ENCODE results near the gene C19orf12. TPM values are rescaled to one million over a fixed set of nuclear protein-coding genes. Genes with fewer than 3 reads are reported as not detected.
A peak's percentile ranks its signal among the peaks of the same experiment; 100 is the strongest.
"Not testable (repeated sequence)": the region's sequence is repeated elsewhere in the genome, so short reads cannot be mapped to it uniquely, and the experiment has no call there.

Gene C19orf12
- total RNA-seq, 1 donor from 2014 or later, result 21.2 TPM

DNA sequence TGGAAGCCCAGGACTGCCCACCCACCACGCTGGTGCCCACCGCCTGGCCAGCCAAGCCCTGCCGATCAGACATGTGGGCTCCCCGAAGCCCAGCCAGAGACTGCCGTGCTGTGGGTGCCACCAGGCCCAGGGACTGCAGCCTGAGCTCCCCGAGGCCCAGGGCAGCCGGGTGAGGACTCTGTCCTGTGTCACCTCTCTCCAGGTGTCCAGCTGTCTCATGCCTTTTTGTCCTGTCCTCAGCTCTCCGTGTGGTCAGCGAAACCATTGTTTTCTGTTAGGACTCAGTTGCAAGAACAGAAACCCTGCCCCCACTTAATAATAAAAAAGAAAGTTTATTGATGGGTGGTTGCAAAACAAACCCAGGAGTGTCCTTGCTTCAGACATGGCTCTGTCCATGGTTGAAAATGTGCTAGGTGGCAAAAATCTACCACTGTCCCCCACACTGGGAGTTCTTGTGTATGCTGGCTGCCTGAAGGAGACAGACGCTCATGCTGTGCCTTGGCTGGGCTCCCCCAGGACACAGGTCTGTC lies 39.9 kb downstream of the C19orf12 start:
- DNase-seq, result no peak

DNA sequence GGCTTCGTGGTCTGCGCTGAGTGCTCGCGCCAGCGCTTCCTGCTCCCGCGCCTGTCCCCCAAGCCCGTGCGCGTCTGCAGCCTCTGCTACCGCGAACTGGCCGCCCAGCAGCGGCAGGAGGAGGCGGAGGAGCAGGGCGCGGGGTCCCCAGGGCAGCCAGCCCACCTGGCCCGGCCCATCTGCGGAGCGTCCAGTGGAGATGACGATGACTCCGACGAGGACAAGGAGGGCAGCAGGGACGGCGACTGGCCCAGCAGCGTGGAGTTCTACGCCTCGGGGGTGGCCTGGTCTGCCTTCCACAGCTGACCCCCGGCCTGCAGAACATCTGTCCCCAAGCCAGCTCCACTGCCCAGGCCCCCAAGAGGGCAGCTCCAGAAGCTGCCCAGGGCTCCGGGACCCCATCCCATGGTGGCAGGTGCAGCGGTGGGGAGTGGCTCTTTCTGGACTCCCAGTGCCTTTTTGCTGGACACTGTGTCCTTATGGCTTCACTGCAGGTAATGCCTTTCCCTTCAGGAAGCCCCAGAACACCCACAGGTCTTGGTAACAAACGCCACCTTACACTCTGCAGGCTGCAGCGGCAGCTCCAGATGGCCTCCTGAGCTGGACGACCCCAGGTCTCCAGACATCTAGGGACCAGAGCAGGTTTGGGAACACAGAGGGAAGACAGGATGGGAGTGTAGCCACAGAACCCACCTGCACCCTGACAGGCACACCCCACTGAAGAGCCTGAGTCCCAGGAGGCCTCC lies 40.5 kb downstream of the C19orf12 start:
- DNase-seq, result no peak

DNA sequence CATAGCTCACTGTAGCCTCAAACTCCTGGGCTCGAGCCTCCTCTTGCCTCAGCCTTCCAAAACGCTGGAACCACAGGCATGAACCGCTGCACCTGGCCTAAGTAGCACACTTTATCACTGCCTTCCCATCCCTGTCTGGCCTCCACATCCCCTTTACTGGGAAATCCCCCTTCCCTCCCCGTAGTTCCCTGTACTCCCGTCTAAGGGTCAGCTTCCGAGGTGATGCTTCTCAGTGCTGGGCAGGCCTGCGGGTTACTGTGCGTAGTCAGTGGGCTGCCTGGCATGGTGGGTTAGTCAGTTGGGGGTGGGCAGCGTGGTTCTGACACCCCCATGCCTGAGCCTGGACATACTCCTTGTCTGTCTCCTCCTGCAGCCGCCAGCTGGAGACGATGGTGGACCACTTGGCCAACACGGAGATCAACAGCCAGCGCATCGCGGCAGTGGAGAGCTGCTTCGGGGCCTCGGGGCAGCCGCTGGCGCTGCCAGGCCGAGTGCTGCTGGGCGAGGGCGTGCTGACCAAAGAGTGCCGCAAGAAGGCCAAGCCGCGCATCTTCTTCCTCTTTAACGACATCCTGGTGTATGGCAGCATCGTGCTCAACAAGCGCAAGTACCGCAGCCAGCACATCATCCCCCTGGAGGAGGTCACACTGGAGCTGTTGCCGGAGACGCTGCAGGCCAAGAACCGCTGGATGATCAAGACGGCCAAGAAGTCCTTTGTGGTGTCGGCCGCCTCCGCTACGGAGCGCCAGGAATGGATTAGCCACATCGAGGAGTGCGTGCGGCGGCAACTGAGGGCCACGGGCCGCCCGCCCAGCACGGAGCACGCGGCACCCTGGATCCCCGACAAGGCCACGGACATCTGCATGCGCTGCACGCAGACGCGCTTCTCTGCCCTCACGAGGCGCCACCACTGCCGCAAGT lies 41.4 kb downstream of the C19orf12 start:
- no peak for DNase-seq

DNA sequence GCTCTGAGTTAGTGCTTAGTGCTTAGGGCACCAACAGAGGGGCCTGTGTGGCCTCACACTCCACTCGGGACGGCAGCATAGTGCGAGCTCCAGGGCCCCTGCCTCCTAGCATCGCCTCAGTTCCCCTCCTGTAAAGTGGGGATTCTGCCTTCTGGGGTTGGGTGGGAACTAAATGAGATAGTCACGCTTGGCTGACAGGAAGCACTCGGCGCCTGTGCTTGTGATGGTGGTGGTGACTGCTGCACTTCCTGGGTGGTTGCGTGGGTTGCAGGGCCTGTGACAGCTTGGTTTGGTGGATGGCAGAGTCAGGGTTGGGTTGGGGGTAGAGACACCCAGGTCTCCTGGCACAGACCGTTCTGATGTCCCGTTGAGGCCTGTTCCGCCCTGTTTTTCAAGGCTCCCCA lies 42.1 kb downstream of the C19orf12 start:
- DNase-seq, result no peak

DNA sequence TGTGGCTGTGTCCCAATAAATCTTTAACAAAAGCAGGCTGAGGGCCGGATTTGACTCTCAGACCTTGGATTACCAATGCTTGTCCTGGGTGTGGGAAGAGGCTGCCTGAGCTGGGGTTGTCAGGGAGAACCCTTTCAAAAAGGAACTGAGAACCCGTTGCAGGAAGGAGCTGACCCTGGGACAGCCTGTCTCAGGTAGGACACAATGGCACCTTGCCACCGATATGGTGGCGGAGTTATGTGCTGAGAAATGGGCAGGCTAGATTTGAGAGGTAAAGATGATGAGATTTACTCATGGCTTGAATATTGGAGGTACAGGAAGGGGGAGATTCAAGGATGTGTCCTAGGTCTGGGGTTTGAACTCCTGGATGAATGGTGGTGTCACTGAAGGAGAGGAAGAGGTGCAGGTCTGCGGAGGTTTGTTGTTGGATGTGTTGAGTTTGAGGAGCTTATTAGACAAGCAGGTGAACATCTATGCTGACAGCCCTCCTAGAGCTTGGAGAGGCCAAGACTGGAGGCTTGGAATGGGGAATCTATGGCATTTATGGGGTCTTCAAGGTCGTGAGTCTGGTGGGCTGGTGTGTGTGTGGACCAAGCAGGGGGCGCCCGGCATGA lies 42.6 kb downstream of the C19orf12 start:
- no peak for DNase-seq

DNA sequence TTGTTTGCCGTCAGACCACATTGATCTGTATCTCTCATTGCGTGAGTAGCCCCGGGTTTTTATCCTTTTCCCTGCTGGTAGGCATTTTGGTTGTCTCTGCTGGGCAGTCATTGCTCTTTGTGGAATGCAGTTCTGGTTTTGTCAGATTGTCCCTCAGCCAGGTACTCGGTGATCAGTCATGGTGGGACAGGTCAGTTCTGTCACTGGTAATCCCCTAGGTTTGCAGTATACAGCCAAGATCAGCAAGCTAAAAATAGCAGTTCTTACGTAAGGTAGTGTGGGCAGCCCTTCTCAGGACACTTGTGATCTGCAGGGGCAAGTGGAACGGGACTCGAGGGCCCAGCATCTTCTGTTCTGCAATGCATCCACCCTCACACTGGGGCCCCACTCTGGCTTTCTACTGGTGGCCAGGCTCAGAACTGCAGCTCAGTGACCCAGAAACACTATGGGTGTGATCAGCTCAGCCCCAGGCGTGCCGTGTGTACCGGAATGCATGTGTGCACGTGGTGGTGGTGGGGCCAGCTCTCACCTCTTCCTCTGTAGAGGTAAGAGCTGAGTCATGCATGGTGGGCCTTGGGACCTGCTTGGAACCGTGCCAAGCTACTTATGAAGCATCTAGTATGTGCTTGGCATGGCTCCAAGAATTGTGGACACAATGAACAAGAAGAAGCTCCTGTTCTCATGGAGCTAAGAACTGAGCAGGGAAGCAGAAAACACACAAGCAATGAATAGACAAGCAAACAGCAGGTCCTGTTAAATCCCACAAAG lies 43.5 kb downstream of the C19orf12 start:
- DNase-seq, result no peak

DNA sequence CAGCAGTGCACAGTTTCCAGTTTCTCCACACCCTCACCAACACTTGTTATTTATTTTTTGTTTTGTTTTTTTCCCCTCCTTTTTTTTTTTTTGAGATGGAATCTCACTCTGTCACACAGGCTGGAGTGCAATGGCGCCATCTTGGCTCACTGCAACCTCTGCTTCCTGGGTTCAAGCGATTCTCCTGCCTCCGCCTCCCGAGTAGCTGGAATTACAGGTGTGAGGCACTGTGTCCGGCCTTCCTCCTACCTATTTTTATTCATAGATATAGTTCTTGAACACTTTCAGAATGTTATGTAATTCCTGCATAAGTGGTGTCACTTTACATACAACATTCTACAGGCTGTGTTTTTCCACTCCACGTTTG lies 44.1 kb downstream of the C19orf12 start:
- DNase-seq, result not testable (repeated sequence)

DNA sequence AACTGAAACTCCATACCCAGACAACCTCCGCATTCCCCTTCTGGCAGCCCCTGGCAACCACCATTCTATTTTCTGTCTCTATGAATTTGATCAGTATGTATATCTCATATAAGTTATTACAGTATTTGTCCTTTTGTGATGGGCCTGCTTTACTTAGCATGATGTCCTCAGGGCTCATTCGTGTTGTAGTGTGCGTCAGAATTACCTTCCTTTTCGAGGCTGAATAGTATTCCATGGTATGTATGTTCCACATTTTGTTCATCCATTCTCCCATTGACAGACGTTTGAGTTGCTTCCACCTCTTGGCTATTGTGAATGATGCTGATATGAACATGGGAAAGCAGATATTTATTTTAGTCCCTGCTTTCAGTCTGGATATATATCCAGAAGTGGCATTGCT lies 44.8 kb downstream of the C19orf12 start:
- DNase-seq, result no peak

DNA sequence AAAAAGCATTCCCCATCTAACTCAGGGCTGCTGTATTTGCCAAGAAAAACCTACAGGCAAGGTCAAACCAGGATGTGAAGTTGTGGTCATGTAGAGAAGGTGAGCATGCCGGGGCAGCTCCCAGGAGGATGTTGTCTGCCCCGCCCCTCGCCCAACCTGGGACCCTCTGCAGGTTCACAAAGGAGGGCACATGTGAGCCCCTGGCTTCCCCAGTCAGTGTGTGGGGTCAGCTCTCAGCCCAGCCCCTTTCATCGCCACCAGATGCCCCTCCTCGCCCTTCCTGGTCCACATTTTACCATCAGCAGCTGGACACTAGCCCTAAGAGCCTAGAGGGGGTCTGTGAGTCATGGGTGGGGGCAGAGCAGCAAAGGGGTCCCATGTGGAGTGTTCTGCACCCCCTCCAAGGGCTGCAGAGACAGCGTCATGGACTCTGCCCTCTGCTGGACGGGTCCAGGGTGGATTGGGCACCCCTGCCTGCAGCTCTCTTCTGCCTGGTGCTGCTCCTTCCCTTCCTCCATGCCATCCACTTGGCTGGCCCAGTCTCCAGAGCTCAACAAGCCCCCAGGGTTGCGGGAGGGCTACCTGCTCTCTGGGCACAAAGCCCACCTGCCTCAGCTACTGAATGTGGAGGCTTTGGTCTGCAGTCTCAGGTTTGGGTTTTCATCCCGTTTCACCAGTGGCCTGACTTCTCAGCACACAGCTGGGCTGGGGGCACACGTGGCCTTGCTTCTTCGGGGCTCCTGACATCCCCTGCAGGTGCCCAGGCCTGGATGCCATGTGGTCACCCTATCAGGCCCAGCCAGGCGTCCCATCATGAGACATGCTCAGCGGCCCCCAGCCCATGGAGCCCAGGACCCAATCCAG lies 46.1 kb downstream of the C19orf12 start:
- no peak for DNase-seq

DNA sequence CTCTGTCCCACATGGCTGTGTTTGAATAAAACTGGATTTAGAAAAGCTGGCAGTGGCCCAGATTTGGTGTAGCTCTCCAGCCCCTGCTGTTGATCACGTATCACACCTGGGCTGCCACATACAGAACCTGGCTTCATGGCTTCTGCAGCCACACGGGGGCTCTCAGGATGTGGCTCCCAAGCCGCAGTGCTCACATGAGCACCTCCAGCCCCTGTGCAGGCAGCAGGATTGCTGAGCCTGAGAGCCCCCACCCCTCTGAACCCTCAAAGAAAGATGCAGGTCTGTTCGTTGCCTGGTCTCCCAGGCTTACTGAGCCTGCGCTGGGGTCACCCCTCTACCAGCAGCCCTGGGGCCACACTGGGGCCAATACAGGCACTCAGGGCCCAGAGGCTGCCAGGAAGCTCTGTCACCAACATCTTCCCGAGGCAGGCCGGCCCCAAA lies 47.1 kb downstream of the C19orf12 start:
- DNase-seq, result no peak

DNA sequence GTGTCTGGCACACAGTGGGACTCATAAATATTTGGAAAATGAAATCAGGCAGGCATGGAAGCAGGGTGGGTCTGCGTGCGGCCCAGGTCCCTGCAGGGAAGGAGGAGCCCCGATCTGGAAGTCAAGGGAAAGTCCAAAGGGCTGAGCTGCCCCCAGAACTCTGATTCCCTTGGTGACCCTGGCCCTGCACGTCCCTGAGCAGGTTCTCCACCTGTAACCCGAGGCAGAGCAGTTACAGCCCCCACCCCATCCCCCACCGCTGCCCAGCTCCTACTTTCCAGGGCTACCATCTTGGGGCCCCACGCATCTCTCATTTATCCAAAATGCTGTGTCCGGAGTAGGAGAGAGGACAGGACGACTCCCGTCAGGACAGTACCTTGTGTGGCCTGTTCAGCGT lies 47.7 kb downstream of the C19orf12 start:
- DNase-seq, result no peak

DNA sequence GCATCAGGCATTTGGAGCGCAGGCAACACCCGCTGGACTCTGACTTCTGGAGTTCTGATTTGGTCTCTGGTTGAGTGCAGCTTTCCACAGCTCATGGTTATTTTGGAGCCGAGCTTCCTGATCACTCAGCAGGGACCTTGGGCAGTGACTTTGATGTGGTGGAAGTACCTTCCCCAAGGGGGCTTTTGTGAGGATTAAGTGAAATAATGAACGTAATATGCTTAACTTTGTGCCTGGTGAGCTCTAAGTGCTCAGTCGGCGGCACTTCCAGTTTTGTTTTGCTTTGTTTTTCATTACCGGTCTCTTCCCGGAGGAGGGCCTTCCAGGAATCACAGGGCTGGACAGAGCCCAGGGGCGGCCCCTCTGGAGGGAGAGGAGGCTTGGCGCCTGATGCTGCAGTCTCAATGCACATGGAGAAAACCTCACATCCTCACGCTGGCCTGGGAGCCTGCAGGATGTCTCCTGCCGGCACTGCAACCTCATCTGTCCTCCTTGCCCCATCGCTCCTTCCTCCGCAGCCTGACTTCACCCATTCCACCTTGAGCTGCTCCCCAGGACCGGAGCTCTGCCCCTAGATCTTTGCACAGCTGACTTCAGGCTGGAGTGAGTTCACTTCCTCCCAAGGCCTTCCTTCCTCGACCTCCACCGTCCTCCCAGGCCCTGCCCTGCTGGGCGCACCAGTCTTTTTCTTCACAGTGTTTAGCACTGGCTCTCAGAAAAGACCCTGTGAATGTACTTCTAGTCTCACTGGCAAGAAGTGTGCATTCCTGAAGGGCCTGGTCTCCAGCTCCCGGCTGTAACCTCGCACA lies 48.3 kb downstream of the C19orf12 start:
- DNase-seq, result peak; percentile 57

DNA sequence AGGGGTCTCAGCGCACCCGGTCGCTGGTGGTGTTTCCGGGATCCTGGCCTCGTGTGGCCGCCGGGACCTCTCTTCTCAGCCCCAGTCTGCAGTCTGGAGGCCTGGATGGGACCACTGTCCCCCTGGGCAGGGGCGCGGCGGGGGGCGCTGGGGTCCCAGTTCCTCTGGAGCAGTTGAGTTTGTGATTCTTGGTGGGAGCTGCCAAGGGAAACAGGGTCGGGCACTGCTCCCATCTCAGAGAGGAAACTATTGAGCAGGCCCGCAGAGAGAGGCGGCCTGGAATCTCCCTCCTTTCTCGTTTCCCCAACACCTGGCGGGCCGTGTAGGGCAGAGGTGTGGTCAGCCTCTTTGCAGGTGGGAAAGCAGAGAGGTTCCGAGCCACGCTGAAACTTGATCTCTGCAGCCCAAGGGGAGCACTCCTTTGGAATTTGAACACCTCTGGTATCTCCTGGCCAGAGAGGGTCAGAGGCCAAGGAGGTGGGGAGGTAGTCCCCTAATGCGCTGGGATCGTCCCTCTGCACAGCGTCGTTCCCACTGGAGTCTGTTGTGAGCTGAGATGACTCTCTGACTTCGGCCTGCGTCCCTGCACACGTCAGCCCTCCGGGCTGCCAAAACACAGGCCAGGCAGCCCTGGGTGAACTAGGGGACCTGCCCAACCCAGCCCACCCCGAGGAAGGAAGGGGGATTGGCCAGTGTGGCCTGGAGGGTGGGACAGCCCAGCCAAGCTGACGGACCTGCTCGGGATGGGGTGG lies 49.1 kb downstream of the C19orf12 start:
- no peak for DNase-seq

DNA sequence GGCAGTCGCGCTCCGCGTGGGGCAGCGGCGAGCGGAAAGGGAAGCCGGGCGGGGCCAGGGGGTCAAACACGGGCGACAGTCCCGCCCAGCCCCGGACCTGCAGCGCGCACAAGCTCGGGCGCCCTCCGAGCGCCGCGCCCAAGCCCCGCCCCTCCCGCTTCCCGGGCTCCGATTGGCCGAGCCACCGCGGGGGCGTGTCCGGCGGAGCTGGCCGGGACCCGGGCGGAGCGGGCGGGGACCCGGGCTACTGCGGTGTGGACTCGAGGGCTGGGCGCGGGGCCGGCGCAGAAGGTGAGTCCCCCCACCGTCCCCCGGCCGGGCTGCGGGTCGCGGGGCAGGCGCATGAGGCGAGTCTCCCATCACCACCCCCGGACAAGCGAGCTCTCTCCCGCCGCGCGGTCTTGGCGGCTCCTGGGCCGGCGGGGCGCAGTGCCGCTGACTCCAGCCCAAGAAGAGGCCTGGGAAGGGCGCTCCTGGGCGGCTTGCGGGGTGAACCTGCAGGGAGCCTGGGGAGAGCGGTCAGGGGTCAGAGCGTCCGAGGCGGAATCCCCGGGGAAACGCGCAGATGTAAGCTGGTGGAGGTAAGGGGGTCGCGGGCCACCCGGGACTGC lies 49.7 kb downstream of the C19orf12 start, which contains the start of gene PLEKHF1:
Gene PLEKHF1 (plus strand): TSS at position 247 of the 611 bp plus-strand sequence. CDS start 8,379 bp downstream, outside the sequence.
- DNase-seq, result peak; percentile 61

DNA sequence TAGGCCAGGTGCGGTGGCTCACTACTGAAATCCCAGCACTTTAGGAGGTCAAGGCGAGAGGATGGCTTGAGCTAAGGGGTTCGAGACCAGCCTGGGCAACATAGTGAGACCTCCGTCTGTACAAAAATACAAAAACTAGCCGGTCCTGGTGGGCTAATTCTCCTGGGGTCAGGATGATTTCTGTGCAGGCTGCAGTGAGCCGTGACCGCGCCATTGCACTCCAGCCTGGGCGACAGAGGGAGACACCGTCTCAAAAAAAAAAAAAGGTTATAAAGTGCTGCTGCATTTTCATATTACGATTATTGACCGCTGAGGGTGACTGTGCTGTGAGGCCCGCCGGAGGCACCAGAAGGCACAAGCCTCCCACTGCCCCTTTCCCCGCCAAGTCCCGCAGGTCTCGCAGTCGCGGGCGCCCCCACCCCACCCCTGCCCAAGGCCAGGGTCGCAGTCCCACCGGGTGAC lies 50.3 kb downstream of the C19orf12 start:
- no peak for DNase-seq

DNA sequence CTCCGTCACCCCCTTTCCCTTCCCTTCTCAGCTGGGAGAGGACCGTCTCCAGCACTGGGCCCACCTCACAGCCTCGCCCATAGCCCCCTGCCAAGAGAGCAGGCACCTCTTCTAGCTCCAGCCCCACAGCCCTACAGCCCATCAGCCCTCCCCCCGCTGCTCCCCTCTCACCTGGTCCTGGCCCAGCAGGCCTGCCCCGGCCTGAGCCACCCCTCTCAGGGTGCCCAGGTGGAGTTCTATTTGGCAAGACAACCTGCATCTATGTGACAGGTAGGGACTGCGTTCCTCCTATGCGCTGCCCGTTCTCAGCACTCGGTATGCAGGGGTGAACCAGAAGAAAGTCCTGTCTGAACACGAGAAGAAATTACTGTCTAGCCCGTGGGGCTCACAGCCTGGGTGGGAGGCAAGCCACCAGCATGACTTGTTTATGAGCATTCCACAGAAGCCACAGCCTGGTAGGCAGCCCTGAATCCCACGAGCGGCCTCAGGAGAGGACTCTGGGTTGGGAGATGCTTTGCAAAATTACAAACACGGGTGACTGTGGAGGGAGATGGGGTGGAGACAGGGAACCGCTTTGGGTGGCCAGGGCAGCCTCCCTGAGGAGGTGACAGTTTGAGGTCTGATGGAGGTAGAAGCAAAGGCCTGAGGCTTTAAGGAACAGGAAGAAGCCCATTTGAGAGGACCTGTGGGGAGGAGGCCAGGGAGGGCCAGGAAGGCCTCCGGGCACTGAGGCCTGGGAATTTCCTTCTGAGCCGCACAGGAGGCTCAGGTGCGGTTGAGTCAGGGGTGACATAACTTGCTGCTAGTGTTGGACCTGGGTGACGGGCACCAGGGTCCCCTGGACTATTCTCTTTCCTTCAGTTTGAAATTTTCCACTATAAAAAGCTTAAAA lies 51.0 kb downstream of the C19orf12 start:
- no peak for DNase-seq

DNA sequence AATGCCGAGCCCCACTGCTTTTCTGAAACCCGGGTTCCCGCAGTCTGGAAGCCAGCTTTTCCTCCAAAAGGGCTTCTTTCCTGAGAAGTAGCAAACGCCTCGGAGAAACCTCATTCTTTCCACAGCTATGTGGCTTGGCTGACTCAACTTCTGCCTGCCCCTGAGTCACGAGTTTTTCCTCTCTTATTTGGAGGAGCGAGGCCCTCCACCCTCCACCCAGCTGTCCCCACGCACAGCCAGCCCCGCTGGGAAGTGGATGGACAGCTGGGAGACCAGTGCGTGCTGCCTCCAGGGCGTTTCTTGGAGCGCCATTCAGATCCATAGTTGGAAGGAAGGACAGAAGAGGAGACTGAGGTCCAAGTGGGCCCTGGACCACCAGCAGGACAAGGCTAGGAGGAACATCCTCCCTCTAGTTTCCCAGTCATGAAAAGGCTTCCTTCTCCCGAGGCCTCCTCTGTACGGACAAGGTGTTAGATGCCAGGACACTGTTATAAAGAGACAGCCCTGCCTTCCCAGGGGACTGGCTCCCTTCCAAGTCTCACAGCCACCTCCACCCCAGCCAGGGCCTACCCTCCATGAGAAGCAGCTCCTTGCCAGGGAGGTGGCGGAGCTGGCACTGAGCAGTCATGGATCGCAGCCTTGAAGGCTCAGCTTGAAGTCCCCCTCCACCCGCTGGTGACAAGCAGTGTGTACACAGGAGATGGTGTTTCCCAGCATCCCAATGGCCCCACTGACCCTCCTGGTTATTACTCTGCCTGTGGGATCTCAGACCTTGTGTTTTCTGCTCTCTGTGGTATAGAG lies 52.3 kb downstream of the C19orf12 start:
- peak; percentile 78 for DNase-seq

Measured in skin of body (tissue), 2 donors.